Activated B cell treated with CpG ODN at 0.5 μM for 24 hours (primary cell): ENCODE results near the gene UNCX. TPM values are rescaled to one million over a fixed set of nuclear protein-coding genes. Genes with fewer than 3 reads are reported as not detected.

Experiments
- ATAC-seq: fragments of 200-7000 bp; cut with Tn5 transposase; one replicate; pipeline ENCODE4 v1.10.0; 2021; ENCODE audit warnings: low read depth, mild to moderate bottlenecking, moderate library complexity
- CTCF ChIA-PET: fragments of 350-600 bp; sonication (Branson Sonifier 250); formaldehyde crosslinking; loops from one replicate; lab custom pipeline; 2021; ENCODE audit warnings: antibody characterized with exemption; lab: Charles Lee
- POLR2A ChIA-PET: fragments of 350-600 bp; sonication (Branson Sonifier 250); formaldehyde crosslinking; loops from one replicate; lab custom pipeline; 2021; ENCODE audit warnings: antibody characterized with exemption; lab: Charles Lee
- DNase-seq: peaks from one replicate; pipeline ENCODE4 v3.0.0; 2022
- H3K27ac Mint-ChIP-seq: one replicate; pipeline ENCODE4 v1.8.0; 2020; ENCODE audit warnings: mixed read lengths
- H3K27me3 Mint-ChIP-seq: one replicate; pipeline ENCODE4 v1.8.0; 2021; ENCODE audit warnings: mixed read lengths
- H3K36me3 Mint-ChIP-seq: one replicate; pipeline ENCODE4 v1.8.0; 2021; ENCODE audit warnings: low read depth, mixed read lengths
- H3K4me1 Mint-ChIP-seq: one replicate; pipeline ENCODE4 v1.8.0; 2021; ENCODE audit warnings: mixed read lengths
- H3K4me3 Mint-ChIP-seq: one replicate; pipeline ENCODE4 v1.8.0; 2020; ENCODE audit warnings: mild to moderate bottlenecking, mixed read lengths
- H3K9me3 Mint-ChIP-seq: one replicate; pipeline ENCODE4 v1.8.0; 2020; ENCODE audit warnings: mixed read lengths
- CTCF ChIP-seq: fragments of 200-600 bp; IDR thresholded peaks from one replicate; pipeline ENCODE4 v1.8.0; 2022; ENCODE audit warnings: antibody characterized with exemption, mild to moderate bottlenecking
- intact Hi-C: fragments of 100-400 bp; cut with micrococcal nuclease; formaldehyde crosslinking; loops from one replicate; pipeline ENCODE4 v1.15.1; 2024
- total RNA-seq: library from RNA; stranded (reverse); gene quantifications from 2 replicates; pipeline ENCODE4 v1.2.3, GENCODE V29; 2022

UNCX gene
- total RNA-seq, 1 donor from 2014 or later = not detected

DNA sequence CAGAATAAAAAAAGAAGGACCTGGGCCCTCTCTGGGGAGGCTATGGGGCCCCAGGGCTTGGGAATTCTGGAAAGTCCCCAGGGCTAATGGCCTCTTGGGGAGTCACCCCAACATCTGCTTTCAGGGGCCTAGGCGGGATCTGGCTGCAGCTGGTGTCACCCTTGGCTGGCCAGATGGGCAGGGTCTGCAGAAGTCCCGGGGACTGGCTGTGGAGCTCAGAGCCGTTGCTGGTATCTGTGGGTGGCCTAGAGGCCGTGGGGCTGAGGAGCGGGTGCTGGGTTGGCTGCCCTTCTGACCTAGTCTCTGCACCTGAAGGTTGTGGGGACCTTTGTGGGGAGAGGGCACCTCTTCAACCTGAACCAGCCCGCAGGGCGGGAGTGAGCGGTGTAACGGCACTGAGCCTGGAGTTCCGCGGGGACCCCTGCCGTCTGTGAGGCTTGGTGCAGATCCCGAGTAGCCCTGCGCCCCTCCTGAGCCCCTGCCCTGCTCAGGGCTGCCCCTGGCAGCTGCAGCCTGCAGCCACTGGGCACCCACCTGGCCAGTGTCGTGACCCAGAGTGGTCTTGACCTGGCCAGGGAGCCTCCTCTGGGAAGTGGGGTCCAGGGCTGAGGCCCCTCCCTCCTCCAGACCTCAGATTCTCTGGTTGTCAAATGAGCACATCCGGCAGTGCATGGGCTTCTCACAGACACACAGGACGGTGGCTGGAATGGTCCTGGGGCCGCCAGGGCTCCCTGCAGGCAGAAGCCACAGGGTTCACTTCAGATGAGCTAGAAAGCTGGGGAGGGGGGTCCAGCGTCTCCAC is 51.5 kb downstream of the UNCX start:
- Mint-ChIP-seq H3K4me1 (no peaks in the 10 kb centered on the region), H3K4me3 (no peak overlapping the region), H3K36me3 (no peaks in the 10 kb centered on the region), H3K27ac (no peak overlapping the region), H3K9me3 (no peaks in the 10 kb centered on the region), H3K27me3 (no peaks in the 10 kb centered on the region)
- DNase-seq = no peak
- ATAC-seq = no peak
- intact Hi-C loops = no loop called here
- TF ChIP-seq CTCF = no peak
- ChIA-PET CTCF (no interaction called here), POLR2A (no interaction called here)

DNA sequence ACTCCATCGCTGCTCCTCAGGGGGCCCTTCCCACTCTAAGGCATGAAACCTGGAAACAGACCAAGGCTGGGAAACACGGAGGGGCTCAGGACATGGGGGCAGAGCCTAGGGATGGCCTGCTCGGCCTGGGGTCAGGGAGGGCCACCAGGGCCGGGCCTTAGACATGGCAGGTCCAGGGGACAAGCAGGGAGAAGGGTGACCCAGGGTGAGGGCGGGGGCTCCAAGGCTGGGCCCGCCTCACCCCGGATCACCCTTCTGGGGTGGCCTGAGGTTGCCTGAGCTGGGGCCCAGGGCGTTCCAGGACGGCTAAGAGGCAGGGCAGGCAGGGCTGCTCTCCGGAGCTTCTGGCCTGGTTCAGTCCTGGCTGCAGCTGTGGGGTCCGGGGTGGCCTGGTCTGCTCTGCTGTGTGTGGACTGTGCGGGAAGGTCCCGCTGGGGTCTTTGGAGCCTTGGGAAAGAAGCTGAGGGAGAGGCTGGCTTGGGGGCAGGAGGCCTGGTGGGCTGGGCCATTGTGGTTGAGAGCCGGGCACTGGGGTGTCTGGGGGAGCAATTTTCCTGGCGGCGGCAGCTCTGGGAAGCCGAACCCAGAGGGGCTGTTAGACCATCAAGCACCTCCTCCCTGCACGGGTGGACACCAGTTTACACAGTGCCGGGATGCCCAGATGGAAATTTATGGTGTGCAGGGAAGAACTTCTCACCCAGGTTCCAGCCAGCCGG is 52.2 kb downstream of the UNCX start:
- no peaks in the 10 kb centered on the region for H3K36me3 Mint-ChIP-seq
- peaks cover 2% of the 10 kb centered on the region for H3K27me3 Mint-ChIP-seq
- H3K27ac Mint-ChIP-seq = no peak overlapping the region
- H3K4me1 Mint-ChIP-seq = peaks cover 4% of the 10 kb centered on the region
- intact Hi-C loops = no loop called here
- ATAC-seq = no peak
- no peak for TF ChIP-seq CTCF
- H3K9me3 Mint-ChIP-seq = no peaks in the 10 kb centered on the region
- CTCF ChIA-PET = no interaction called here
- DNase-seq = no peak
- POLR2A ChIA-PET = no interaction called here
- H3K4me3 Mint-ChIP-seq = no peak overlapping the region

GRCh38 chr7:1285556-1286301 is 53.1 kb downstream of the UNCX start:
- H3K9me3 Mint-ChIP-seq = no peaks in the 10 kb centered on the region
- peaks cover 10% of the 10 kb centered on the region for H3K4me1 Mint-ChIP-seq
- ChIA-PET POLR2A (no interaction called here), CTCF (no interaction called here)
- H3K36me3 Mint-ChIP-seq = no peaks in the 10 kb centered on the region
- peaks cover 8% of the 10 kb centered on the region for H3K27me3 Mint-ChIP-seq
- no peak for TF ChIP-seq CTCF
- ATAC-seq = no peak
- intact Hi-C loops = no loop called here
- no peak overlapping the region for H3K4me3 Mint-ChIP-seq
- no peak overlapping the region for H3K27ac Mint-ChIP-seq
- no peak for DNase-seq

Other genes starting within 250 kb of the UNCX start
- gene CYP2W1, start 249.7 kb upstream of the UNCX start, total RNA-seq = not detected in 2 replicates
- 6.2 and 6.9 TPM in 2 replicates for gene GPR146, start 188.3 kb upstream of the UNCX start, total RNA-seq
- gene GPER1, start 144.8 kb upstream of the UNCX start, total RNA-seq = 2.7 and 3.0 TPM in 2 replicates
- 20.4 and 21.6 TPM in 2 replicates for gene ZFAND2A, start 72.7 kb upstream of the UNCX start, total RNA-seq
- gene MICALL2, start 226.6 kb downstream of the UNCX start, total RNA-seq = 0.42 and 0.55 TPM in 2 replicates